Uterus (tissue), 4 donors: ENCODE data around the gene NLRP7. TPM values are rescaled to one million over a fixed set of nuclear protein-coding genes. Genes with fewer than 3 reads are reported as not detected.
"Not testable (repeated sequence)": the region's sequence is repeated elsewhere in the genome, so short reads cannot be mapped to it uniquely, and the experiment has no call there.

Experiments
- DNase-seq, 2 donors: peaks; one replicate each; pipeline ENCODE4 v3.0.0-alpha.2; 2019 to 2020
- H3K27ac ChIP-seq, 2 donors: fragments of 200-600 bp; sonication (generic); 1 replicate in 1 of 2; 2 replicates in 1 of 2; pipeline ENCODE4 v1.5.1; 2016 to 2018
- H3K27me3 ChIP-seq, 2 donors: fragments of 200-600 bp; sonication (generic); one replicate each; pipeline ENCODE4 v1.5.1; 2018 to 2019; ENCODE audit warnings: control low read depth in 1 of 2
- H3K36me3 ChIP-seq, 2 donors: fragments of 200-600 bp; sonication (generic); one replicate each; pipeline ENCODE4 v1.5.1; 2019; ENCODE audit warnings: control low read depth in 1 of 2
- H3K4me1 ChIP-seq, 2 donors: fragments of 200-600 bp; sonication (generic); one replicate each; pipeline ENCODE4 v1.5.1; 2018 to 2019; ENCODE audit warnings: control low read depth in 1 of 2
- H3K4me3 ChIP-seq, 2 donors: fragments of 200-600 bp; sonication (generic); 1 replicate in 1 of 2; 2 replicates in 1 of 2; pipeline ENCODE4 v1.5.1; 2018 to 2019; ENCODE audit warnings: mild to moderate bottlenecking in 1 of 2
- H3K9me3 ChIP-seq, 2 donors: fragments of 200-600 bp; sonication (generic); one replicate each; pipeline ENCODE4 v1.5.1; 2019; ENCODE audit warnings: control low read depth in 1 of 2
- POLR2A ChIP-seq, 2 donors: fragments of 450-650 bp; IDR thresholded peaks; one replicate each; pipeline ENCODE4 v1.6.1; 2016; ENCODE audit warnings: antibody characterized with exemption in 2 of 2, mild to moderate bottlenecking in 1 of 2, moderate library complexity in 1 of 2
- intact Hi-C: fragments of 100-400 bp; cut with DNase I; formaldehyde crosslinking; loops from one replicate; pipeline ENCODE4 v1.15.1; 2023; ENCODE audit warnings: low total_unique reads
- total RNA-seq, 4 donors: library from RNA; depleted of rRNA in 3 of 4; stranded (reverse); fragments of >200 nt in 3 of 4; gene quantifications; one replicate each; pipeline versions ENCODE4 v1.1.0 to v1.2.4, GENCODE V29; 2014 to 2023
- TF ChIP-seq, protein P1 (sequence below), 4 experiments: fragments of 200-600 bp in 2 of 4; fragments of 450-650 bp in 2 of 4; sonication (generic) in 2 of 4; IDR thresholded peaks; one replicate each; pipeline ENCODE4 v1.5.1; 2016 to 2019; ENCODE audit warnings: antibody characterized with exemption in 4 of 4, mild to moderate bottlenecking in 2 of 4, moderate library complexity in 1 of 4
- donor health status: DM: yes; HTN: yes; CAD: no.

The NLRP7 gene
- total RNA-seq = 1 to 10 TPM in 1 of 4 donors, not detected in 3; 1.4 TPM

DNA sequence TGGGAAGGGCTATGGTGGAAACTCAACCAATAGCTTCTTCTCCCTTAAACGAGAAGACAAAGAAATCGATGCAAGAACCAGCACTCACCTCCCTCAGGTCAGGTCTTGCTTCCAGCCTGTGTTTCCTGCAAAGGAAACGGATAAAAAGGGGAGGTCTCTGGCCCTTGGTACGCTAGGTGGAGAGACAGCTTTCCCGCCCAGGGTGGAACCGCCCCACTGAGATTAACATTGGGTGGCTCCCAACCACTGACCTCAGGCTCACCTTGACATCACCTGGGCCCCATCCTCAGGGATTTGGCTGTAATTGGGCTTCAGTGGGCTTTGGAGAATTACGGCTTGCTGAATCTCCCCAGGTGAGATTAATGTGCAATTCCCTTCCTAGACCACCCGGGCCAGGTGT, at the start of gene NLRP7:
Gene NLRP7, minus strand, starts transcription at position 150 of the 400 bp plus-strand sequence.
- Histone ChIP-seq H3K4me1 (no peaks in the 10 kb centered on the region), H3K36me3 (no peaks in the 10 kb centered on the region), H3K9me3 (no peaks in the 10 kb centered on the region), H3K4me3 (no peak within 1 kb of the TSS), H3K27ac (no peak within 1 kb of the TSS), H3K27me3 (no peaks in the 10 kb centered on the region)
- intact Hi-C loops = no loop called here
- TF ChIP-seq POLR2A (IDR thresholded peaks at IDR 0.05) = no peak
- TF ChIP-seq, protein P1, sequence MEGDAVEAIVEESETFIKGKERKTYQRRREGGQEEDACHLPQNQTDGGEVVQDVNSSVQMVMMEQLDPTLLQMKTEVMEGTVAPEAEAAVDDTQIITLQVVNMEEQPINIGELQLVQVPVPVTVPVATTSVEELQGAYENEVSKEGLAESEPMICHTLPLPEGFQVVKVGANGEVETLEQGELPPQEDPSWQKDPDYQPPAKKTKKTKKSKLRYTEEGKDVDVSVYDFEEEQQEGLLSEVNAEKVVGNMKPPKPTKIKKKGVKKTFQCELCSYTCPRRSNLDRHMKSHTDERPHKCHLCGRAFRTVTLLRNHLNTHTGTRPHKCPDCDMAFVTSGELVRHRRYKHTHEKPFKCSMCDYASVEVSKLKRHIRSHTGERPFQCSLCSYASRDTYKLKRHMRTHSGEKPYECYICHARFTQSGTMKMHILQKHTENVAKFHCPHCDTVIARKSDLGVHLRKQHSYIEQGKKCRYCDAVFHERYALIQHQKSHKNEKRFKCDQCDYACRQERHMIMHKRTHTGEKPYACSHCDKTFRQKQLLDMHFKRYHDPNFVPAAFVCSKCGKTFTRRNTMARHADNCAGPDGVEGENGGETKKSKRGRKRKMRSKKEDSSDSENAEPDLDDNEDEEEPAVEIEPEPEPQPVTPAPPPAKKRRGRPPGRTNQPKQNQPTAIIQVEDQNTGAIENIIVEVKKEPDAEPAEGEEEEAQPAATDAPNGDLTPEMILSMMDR (IDR thresholded peaks at IDR 0.05) = no peak
- DNase-seq = no peak

DNA sequence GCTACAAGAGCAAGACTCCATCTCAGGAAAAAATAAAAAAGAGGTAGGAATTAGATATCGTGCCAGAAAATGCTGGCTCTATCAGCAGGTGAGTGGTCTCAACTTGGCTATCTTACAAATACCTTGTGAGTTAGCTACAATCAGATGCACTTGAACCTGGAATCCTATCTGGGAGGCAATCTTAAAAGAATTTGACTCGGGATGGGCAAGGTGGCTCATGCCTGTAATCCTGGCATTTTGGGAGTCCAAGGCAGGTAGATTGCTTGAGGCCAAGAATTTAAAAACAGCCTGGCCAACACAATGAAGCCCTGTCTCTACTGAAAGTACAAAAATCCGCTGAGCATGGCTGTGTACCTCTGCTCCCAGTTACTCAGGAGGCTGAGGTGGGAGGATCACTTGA, 48.2 kb upstream of the NLRP7 start:
- intact Hi-C loops = no loop called here
- DNase-seq = no peak
- Histone ChIP-seq H3K9me3 (no peaks in the 10 kb centered on the region), H3K4me3 (no peak overlapping the region), H3K27ac (no peak overlapping the region), H3K4me1 (no peaks in the 10 kb centered on the region), H3K36me3 (no peaks in the 10 kb centered on the region), H3K27me3 (no peaks in the 10 kb centered on the region)
- TF ChIP-seq POLR2A (IDR thresholded peaks at IDR 0.05) = no peak
- TF ChIP-seq, protein P1 (IDR thresholded peaks at IDR 0.05) = no peak

DNA sequence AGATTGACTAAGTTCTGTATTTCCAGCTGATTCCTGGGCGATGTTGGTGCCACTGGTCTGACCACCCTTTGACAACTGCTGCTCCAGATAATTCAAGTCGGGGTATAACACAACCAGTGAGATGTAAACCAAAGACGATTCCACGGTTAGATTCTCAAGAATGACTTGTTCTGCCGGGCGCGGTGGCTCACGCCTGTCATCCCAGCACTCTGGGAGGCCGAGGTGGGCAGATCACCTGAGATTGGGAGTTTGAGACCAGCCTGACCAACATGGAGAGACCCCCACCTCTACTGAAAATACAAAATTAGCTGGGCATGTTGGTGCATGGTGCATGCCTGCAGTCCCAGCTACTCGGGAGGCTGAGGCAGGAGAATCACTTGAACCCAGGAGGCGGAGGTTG, 42.2 kb upstream of the NLRP7 start:
- H3K27me3 ChIP-seq, H3K9me3 ChIP-seq, intact Hi-C loops, H3K27ac ChIP-seq, H3K4me1 ChIP-seq, DNase-seq, H3K4me3 ChIP-seq, H3K36me3 ChIP-seq: not testable (repeated sequence)

DNA sequence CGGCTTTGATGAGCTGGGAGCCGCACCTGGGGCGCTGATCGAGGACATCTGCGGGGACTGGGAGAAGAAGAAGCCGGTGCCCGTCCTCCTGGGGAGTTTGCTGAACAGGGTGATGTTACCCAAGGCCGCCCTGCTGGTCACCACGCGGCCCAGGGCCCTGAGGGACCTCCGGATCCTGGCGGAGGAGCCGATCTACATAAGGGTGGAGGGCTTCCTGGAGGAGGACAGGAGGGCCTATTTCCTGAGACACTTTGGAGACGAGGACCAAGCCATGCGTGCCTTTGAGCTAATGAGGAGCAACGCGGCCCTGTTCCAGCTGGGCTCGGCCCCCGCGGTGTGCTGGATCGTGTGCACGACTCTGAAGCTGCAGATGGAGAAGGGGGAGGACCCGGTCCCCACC, 35.2 kb upstream of the NLRP7 start:
- intact Hi-C loops, H3K4me1 ChIP-seq, H3K4me3 ChIP-seq, H3K27me3 ChIP-seq, H3K36me3 ChIP-seq, H3K9me3 ChIP-seq, DNase-seq, H3K27ac ChIP-seq: not testable (repeated sequence)

DNA sequence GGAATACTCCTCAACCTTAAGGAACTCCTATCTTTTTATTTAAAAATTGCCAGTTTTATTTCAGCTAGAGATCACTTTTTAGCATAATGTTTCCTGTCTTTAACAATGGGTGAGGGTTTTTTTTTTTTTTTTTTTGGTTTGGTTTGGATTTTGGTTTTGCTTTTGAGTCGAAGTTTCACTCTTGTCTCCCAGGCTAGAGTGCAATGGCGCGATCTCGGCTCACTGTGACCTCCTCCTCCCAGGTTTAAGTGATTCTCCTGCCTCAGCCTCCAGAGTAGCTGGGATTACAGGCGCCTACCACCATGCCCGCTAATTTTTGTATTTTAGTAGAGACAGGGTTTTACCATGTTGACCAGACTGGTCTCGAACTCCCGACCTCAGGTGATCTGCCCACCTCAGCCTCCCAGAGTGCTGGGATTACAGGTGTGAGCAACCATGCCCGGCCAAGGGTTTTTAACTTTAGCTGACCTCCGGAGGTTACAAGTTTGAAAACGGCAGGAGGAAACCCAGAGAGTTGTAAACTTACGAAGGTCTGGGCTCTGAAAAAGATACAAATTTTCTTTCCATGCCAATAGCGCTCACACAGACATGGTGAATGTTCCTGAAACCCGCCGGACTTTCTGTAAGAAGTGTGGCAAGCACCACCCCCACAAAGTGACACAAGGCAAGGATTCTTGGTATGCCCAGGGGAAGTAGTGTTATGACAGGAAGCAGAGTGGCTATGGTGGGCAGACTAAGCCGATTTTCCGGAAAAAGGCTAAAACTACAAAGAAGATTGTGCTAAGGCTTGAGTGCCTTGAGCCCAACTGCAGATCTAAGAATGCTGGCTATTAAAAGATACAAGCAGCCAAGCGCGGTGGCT, 26.1 kb upstream of the NLRP7 start:
- DNase-seq, H3K36me3 ChIP-seq, H3K27me3 ChIP-seq, H3K4me1 ChIP-seq, H3K27ac ChIP-seq, H3K9me3 ChIP-seq, H3K4me3 ChIP-seq, intact Hi-C loops: not testable (repeated sequence)

DNA sequence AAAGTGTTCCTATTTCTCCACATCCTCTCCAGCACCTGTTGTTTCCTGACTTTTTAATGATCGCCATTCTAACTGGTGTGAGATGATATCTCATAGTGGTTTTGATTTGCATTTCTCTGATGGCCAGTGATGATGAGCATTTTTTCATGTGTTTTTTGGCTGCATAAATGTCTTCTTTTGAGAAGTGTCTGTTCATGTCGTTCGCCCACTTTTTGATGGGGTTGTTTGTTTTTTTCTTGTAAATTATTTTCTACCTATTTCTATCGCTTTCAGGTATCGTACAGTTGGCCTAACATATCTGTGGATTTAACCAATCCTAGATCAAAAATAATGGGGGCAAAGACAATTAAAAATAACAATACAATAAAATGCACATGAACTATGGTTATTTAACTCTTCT, 24.1 kb upstream of the NLRP7 start:
- DNase-seq, H3K9me3 ChIP-seq, H3K36me3 ChIP-seq, H3K27ac ChIP-seq, H3K4me1 ChIP-seq, H3K27me3 ChIP-seq, H3K4me3 ChIP-seq, intact Hi-C loops: not testable (repeated sequence)

DNA sequence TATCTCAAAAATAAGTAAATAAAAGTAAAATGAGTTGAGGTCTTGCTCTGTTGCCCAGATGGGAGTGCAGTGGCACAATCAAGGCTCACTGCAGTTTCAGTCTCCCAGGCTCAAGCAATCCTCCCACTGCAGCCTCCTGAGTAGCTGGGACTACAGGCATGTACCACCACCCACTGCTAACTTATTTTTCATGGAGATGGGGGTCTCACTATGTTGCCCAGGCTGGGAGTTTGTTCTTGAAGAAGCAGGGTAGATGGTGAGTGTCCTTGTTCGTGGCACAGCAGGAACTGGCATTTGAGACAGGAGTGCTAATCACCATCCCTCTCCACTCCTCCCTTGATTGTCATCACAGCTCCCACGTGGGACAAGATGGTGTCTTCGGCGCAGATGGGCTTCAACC, 22.3 kb upstream of the NLRP7 start:
- intact Hi-C loops = no loop called here
- H3K27ac ChIP-seq = no peak overlapping the region
- H3K36me3 ChIP-seq = no peaks in the 10 kb centered on the region
- H3K9me3 ChIP-seq = no peaks in the 10 kb centered on the region
- no peak for DNase-seq
- no peak for TF ChIP-seq POLR2A (IDR thresholded peaks at IDR 0.05)
- TF ChIP-seq, protein P1 (IDR thresholded peaks at IDR 0.05) = no peak
- H3K4me3 ChIP-seq = no peak overlapping the region
- H3K4me1 ChIP-seq = no peaks in the 10 kb centered on the region
- H3K27me3 ChIP-seq = no peaks in the 10 kb centered on the region
